A549 (cell line): ENCODE data around the gene ZNF441. TPM values are rescaled to one million over a fixed set of nuclear protein-coding genes. Genes with fewer than 3 reads are reported as not detected.

Experiments used
- ATAC-seq, 2 experiments: fragments of 200-7000 bp in 1 of 2; fragments of >200 bp in 1 of 2; cut with Nextera tagmentation in 1 of 2; cut with Tn5 transposase in 1 of 2; 3 replicates each; pipeline versions ENCODE4 v1.8.0 to v1.9.1; 2018 to 2020; ENCODE audit warnings: mild to moderate bottlenecking in 1 of 2, moderate library complexity in 1 of 2
- CTCF ChIA-PET: fragments of 300-600 bp; sonication (Branson Sonifier 250); formaldehyde crosslinking; extraction: SDS; loops from one replicate; lab custom pipeline; 2021; ENCODE audit warnings: antibody characterized with exemption, inconsistent platforms; lab: Yijun Ruan, JAX
- POLR2A ChIA-PET: fragments of 350-600 bp; formaldehyde crosslinking; extraction: SDS; loops from one replicate; lab custom pipeline; 2021; ENCODE audit warnings: antibody characterized with exemption, inconsistent platforms; lab: Yijun Ruan, JAX
- DNase-seq, 2 experiments: peaks; one replicate each; pipeline versions ENCODE4 v3.0.0 to v3.0.0-alpha.2; 2011 to 2016; ENCODE audit warnings: low read depth in 1 of 2, low spot score in 1 of 2
- FAIRE-seq: peaks from 2 replicates; lab custom pipeline; 2011; peaks lifted over from hg19 to GRCh38; lab: Jason Lieb, UNC
- H3K27ac ChIP-seq, 2 experiments: fragments of >200 bp; sonication (Bioruptor Twin); formaldehyde crosslinking; 3 replicates each; pipeline ENCODE4 v1.5.1; 2016 to 2017
- H3K4me1 ChIP-seq: fragments of >200 bp; sonication (Bioruptor Twin); formaldehyde crosslinking; 3 replicates; pipeline ENCODE4 v1.6.1; 2016
- H3K4me2 ChIP-seq: fragments of >200 bp; sonication (Bioruptor Twin); formaldehyde crosslinking; 3 replicates; pipeline ENCODE4 v1.6.1; 2016
- H3K4me3 ChIP-seq: fragments of >200 bp; sonication (Bioruptor Twin); formaldehyde crosslinking; 3 replicates; pipeline ENCODE4 v1.5.1; 2016
- H3K9me3 ChIP-seq: fragments of >200 bp; sonication (Bioruptor Twin); formaldehyde crosslinking; 3 replicates; pipeline ENCODE4 v1.6.1; 2016
- CEBPB ChIP-seq, 2 experiments: fragments of >200 bp in 1 of 2; sonication (Bioruptor Twin) in 1 of 2; formaldehyde crosslinking in 1 of 2; IDR thresholded peaks; 2 replicates each; pipeline ENCODE4 v1.6.1; 2012 to 2016
- FOXS1 ChIP-seq: fragments of 250-450 bp; sonication (Bioruptor Pico); IDR thresholded peaks from 2 replicates; pipeline ENCODE4 v1.5.0; 2020; ENCODE audit warnings: mild to moderate bottlenecking, moderate library complexity
- HDAC2 ChIP-seq: fragments of 200-600 bp; sonication (generic); IDR thresholded peaks from 2 replicates; pipeline ENCODE4 v1.6.1; 2016
- HOXB13 ChIP-seq: fragments of 250-450 bp; sonication (Bioruptor Pico); IDR thresholded peaks from 2 replicates; pipeline ENCODE4 v1.5.0; 2020; ENCODE audit warnings: low read depth, mild to moderate bottlenecking, moderate library complexity
- JUNB ChIP-seq: fragments of >200 bp; sonication (Bioruptor Twin); formaldehyde crosslinking; IDR thresholded peaks from 2 replicates; pipeline ENCODE4 v1.6.1; 2016
- MAFK ChIP-seq: fragments of 450-650 bp; IDR thresholded peaks from 2 replicates; pipeline ENCODE4 v1.6.1; 2014; ENCODE audit not compliant: partially characterized antibody
- NFE2L2 ChIP-seq: fragments of 150-350 bp; conservative IDR thresholded peaks from 2 replicates; pipeline ENCODE4 v1.6.1; 2014; ENCODE audit warnings: low read length
- NPAS2 ChIP-seq: fragments of 250-450 bp; sonication (Bioruptor Pico); IDR thresholded peaks from 2 replicates; pipeline ENCODE4 v1.8.0; 2022; ENCODE audit warnings: mild to moderate bottlenecking, moderate library complexity, borderline replicate concordance
- NR3C1 ChIP-seq: fragments of >200 bp; sonication (Bioruptor Twin); formaldehyde crosslinking; IDR thresholded peaks from 3 replicates; pipeline ENCODE4 v1.6.1; 2017
- POLR2A ChIP-seq: IDR thresholded peaks from 2 replicates; pipeline ENCODE4 v1.6.1; 2012; ENCODE audit warnings: mild to moderate bottlenecking, low read length
- RARB ChIP-seq: fragments of 250-450 bp; sonication (Bioruptor Pico); IDR thresholded peaks from 2 replicates; pipeline ENCODE4 v1.8.0; 2021; ENCODE audit warnings: mild to moderate bottlenecking, moderate library complexity
- RCOR1 ChIP-seq: fragments of 150-350 bp; IDR thresholded peaks from 2 replicates; pipeline ENCODE4 v1.6.1; 2014; ENCODE audit warnings: antibody characterized with exemption, low read length, low read depth
- RFX5 ChIP-seq: fragments of 450-650 bp; IDR thresholded peaks from 2 replicates; pipeline ENCODE4 v1.7.1; 2014; ENCODE audit warnings: antibody characterized with exemption, mild to moderate bottlenecking, moderate library complexity
- ZFP36 ChIP-seq: fragments of 450-650 bp; IDR thresholded peaks from 2 replicates; pipeline ENCODE4 v1.6.1; 2014; ENCODE audit warnings: borderline replicate concordance; ENCODE audit not compliant: partially characterized antibody
- WGBS: methylation state at CpG from one replicate; pipeline ENCODE4 v1.1.6; 2017; ENCODE audit errors: missing lambda C conversion rate; 5-methylcytosine and 5-hydroxymethylcytosine counted together
- polyA plus RNA-seq, 4 experiments: library from polyadenylated mRNA; depleted of rRNA in 3 of 4; stranded (reverse); fragments of >200 nt; fragmentation: RNase III in 1 of 4; extraction: RNeasy Plus Mini Kit Qiagen cat#74134 plus additional on column Dnase treatment in 1 of 4; gene quantifications; 2 replicates in 3 of 4; 3 replicates in 1 of 4; pipeline ENCODE4 v1.2.3, GENCODE V29; 2011 to 2017
- TF ChIP-seq, protein P1 (sequence below): IDR thresholded peaks from 2 replicates; pipeline ENCODE4 v1.6.1; 2012; ENCODE audit warnings: low read depth, borderline replicate concordance
- TF ChIP-seq, protein P2 (sequence below): fragments of >200 bp; sonication (Bioruptor Twin); formaldehyde crosslinking; IDR thresholded peaks from 3 replicates; pipeline ENCODE4 v1.6.1; 2016
- TF ChIP-seq, protein P3 (sequence below): IDR thresholded peaks from 2 replicates; pipeline ENCODE4 v1.6.1; 2012

ZNF441 gene
- polyA plus RNA-seq, 2 of the 4 experiments (the other 2 are of a cell fraction) = 0.01 TPM

DNA sequence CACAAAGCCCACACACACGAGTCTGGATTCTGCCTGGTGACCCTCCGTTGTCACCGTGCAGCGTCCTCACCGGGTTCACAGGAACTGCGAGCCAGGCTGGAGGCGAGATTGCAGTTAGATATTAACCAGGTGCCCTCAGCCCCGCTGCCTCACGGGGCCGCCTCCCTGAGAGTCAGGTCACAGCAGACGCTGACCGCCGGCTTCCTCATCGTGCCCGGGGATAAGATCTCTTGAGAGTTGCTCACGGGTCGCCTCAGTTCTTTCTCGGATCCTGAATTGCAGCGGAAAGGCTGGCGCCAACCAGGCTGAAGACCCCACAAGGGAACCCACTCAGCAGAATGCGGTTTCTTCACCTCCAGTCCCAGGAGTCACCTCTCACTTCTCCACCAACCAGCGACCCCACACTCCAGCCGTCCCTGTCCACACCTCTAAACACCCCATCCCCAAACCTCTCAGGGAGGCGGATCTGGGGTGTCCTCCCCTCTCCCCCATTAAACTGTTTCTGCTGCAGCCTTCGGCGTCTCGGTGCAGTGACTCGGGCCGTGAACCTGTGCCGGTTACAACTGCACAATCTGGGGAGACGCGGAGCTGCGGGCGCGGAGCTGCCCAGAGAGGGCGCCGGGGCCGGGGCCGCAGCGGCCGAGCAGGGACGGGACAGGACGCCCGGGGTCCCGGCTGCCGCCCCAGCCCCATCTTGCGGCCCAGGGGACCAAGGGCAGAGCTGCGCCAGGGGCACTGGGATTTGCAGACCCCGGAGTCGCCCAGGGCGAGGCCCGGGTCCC, 28.6 kb upstream of the ZNF441 start (continued):
- TF ChIP-seq RCOR1 = no peak
- TF ChIP-seq NFE2L2 = no peak

DNA sequence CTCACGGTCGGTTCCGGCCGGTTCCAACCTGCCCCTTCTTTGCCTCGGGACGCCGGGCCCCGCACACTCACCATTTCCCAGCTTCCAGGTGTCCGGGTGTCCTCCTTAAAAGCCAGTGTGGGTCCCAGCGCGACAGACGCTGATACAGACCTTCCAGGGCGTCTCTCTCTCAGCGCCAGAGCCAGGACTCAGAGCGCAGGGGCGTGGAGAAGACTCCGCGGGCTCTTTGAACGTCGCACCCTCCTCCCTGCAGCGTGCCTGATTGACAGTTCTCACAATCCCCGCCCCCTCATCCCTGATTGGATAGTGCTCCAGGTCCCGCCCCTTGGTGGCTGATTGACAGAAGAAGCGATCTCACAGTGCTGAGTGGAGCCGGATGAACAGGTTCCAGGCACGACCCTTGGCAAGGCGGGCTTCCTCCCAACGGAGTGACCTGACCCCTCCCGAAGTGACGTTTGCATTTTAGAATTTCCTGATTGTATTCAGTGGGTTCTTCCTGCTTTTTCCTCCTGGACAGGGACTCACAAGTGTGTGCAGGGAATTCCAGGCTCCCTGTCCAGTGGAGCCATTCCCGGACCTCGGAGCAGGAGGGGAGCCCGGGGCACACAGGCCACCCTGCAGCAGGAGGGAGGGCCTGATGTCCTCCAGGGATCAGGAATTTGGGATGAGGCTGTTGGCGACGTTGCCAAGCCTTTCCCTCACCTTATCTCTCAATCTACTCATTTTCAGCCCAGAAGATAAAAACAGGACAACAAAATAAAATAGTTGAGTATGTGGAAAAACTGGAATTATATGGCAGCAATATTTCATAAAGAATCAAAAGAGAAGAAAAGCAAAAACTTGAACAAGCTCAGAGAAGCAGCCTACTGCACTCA, 27.8 kb upstream of the ZNF441 start, which contains the start of gene ZNF823:
TSS of gene ZNF823 (minus strand) at position 201 of the 875 bp plus-strand sequence. CDS start at position 74, 127 bp downstream.
- POLR2A ChIA-PET = no interaction called here

DNA sequence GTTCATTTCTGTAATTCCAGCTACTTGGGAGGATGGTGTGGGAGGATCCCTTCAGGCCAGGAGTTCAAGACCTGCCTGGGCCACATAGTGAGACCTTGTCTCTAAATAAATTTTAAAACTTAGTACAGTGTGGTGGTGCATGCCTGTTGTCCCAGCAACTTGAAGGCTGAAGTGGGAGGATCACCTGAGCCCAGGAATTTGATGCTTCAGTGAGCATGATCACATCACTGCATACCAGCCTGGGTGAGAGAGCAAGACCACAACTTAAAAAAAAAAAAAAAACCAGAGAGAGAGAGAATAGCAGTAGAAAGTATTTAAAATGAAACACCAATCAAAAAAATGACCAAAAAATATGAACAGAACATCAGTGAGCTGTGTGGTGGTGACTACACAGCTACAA, 20.9 kb upstream of the ZNF441 start:
- Histone ChIP-seq H3K4me2 (no peak overlapping the region), H3K4me3 (no peak overlapping the region), H3K9me3 (peaks cover 2% of the 10 kb centered on the region; the same call in 1 of the 3 replicates), H3K27ac (no peak overlapping the region), H3K4me1 (no peaks in the 10 kb centered on the region)
- no peak for ATAC-seq
- ChIA-PET CTCF (no interaction called here), POLR2A (no interaction called here)
- TF ChIP-seq, protein P1, sequence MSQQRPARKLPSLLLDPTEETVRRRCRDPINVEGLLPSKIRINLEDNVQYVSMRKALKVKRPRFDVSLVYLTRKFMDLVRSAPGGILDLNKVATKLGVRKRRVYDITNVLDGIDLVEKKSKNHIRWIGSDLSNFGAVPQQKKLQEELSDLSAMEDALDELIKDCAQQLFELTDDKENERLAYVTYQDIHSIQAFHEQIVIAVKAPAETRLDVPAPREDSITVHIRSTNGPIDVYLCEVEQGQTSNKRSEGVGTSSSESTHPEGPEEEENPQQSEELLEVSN = no peak
- TF ChIP-seq RCOR1 (no peak), HOXB13 (CRISPR knock-in tag) (no peak), HDAC2 (no peak), JUNB (no peak), RFX5 (no peak), NR3C1 (no peak), FOXS1 (no peak)
- TF ChIP-seq, protein P2, sequence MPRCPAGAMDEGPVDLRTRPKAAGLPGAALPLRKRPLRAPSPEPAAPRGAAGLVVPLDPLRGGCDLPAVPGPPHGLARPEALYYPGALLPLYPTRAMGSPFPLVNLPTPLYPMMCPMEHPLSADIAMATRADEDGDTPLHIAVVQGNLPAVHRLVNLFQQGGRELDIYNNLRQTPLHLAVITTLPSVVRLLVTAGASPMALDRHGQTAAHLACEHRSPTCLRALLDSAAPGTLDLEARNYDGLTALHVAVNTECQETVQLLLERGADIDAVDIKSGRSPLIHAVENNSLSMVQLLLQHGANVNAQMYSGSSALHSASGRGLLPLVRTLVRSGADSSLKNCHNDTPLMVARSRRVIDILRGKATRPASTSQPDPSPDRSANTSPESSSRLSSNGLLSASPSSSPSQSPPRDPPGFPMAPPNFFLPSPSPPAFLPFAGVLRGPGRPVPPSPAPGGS = no peak
- no peak for FAIRE-seq
- no peak for DNase-seq

More for the DNA sequence above, 27.8 kb upstream of the ZNF441 start, which contains the start of gene ZNF823:
- FAIRE-seq (no peak), DNase-seq (peak; percentile 65 to 95), ATAC-seq (peak; percentile 96 to 98)
- 1% methylated on average over 13 of the region's 35 CpGs for WGBS
- Histone ChIP-seq H3K4me2 (peak within 1 kb of the TSS; percentile 70), H3K4me1 (no peaks in the 10 kb centered on the region), H3K27ac (peak within 1 kb of the TSS; percentile 81 to 96), H3K4me3 (peak within 1 kb of the TSS; percentile 95), H3K9me3 (no peaks in the 10 kb centered on the region; the same call in 2 of the 3 replicates)
- CTCF ChIA-PET = no interaction called here
- TF ChIP-seq POLR2A (peak; percentile 19; the same call in 1 of the 2 replicates), MAFK (peak; percentile 17), ZFP36 (no peak)
- TF ChIP-seq, protein P3, sequence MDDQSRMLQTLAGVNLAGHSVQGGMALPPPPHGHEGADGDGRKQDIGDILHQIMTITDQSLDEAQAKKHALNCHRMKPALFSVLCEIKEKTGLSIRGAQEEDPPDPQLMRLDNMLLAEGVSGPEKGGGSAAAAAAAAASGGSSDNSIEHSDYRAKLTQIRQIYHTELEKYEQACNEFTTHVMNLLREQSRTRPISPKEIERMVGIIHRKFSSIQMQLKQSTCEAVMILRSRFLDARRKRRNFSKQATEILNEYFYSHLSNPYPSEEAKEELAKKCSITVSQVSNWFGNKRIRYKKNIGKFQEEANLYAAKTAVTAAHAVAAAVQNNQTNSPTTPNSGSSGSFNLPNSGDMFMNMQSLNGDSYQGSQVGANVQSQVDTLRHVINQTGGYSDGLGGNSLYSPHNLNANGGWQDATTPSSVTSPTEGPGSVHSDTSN = peak; percentile 82

- Histone ChIP-seq H3K27ac (no peak overlapping the region), H3K4me1 (no peaks in the 10 kb centered on the region), H3K9me3 (peaks cover 2% of the 10 kb centered on the region; the same call in 1 of the 3 replicates), H3K4me2 (no peak overlapping the region), H3K4me3 (no peak overlapping the region)
- WGBS = 0% methylated on average over 1 of the region's 1 CpG
- CTCF ChIA-PET = no interaction called here
- TF ChIP-seq RARB (CRISPR knock-in tag) (no peak), NR3C1 (no peak), CEBPB (IDR thresholded peaks at IDR 0.05) (no peak), NPAS2 (no peak)
- TF ChIP-seq, protein P3 = no peak
- ATAC-seq (no peak), DNase-seq (no peak), FAIRE-seq (no peak)
- POLR2A ChIA-PET = no interaction called here
These were observed 19.5 kb upstream of the ZNF441 start for GRCh38 chr19:11747277-11747676.
